Measurements from ENCODE around the gene EARS2.
"Not testable (repeated sequence)": the region's sequence is repeated elsewhere in the genome, so short reads cannot be mapped to it uniquely, and the experiment has no call there.

EARS2 gene

GRCh38 chr16:23504453-23505179 lies 52.5 kb downstream of the EARS2 start:
- DNase-seq: peak; percentile 91

GRCh38 chr16:23504076-23504452 lies 53.1 kb downstream of the EARS2 start:
- no peak for DNase-seq

- DNase-seq: no peak
Observed at GRCh38 chr16:23502466-23502865, 54.7 kb downstream of the EARS2 start.

- no peak for DNase-seq
Observed at GRCh38 chr16:23501291-23501690, 55.9 kb downstream of the EARS2 start.

- DNase-seq: no peak
Observed at GRCh38 chr16:23500862-23501225, 56.3 kb downstream of the EARS2 start.

- no peak for DNase-seq
Observed at GRCh38 chr16:23500212-23500861, 56.8 kb downstream of the EARS2 start.

GRCh38 chr16:23499801-23500200 lies 57.3 kb downstream of the EARS2 start:
- DNase-seq: no peak

GRCh38 chr16:23498863-23499262 lies 58.3 kb downstream of the EARS2 start:
- DNase-seq: no peak

- no peak for DNase-seq
Observed at GRCh38 chr16:23497543-23497868, 59.6 kb downstream of the EARS2 start.

GRCh38 chr16:23496821-23497542 lies 60.2 kb downstream of the EARS2 start:
- DNase-seq: no peak

GRCh38 chr16:23495671-23496070 lies 61.5 kb downstream of the EARS2 start:
- no peak for DNase-seq

GRCh38 chr16:23494188-23494587 lies 63.0 kb downstream of the EARS2 start:
- DNase-seq: no peak

GRCh38 chr16:23491490-23492391 lies 65.4 kb downstream of the EARS2 start:
- no peak for DNase-seq

GRCh38 chr16:23486480-23486879 lies 70.7 kb downstream of the EARS2 start:
- DNase-seq: no peak

GRCh38 chr16:23485841-23486240 lies 71.3 kb downstream of the EARS2 start:
- no peak for DNase-seq

GRCh38 chr16:23485257-23485614 lies 71.9 kb downstream of the EARS2 start:
- no peak for DNase-seq

- no peak for DNase-seq
Observed at GRCh38 chr16:23484510-23485256, 72.5 kb downstream of the EARS2 start.

- not testable (repeated sequence) for DNase-seq
Observed at GRCh38 chr16:23483492-23483891, 73.7 kb downstream of the EARS2 start.

- no peak for DNase-seq
Observed at GRCh38 chr16:23482778-23483177, 74.4 kb downstream of the EARS2 start.

- no peak for DNase-seq
Observed at GRCh38 chr16:23480257-23480656, 76.9 kb downstream of the EARS2 start.

- no peak for DNase-seq
Observed at GRCh38 chr16:23479138-23479537, 78.0 kb downstream of the EARS2 start.

- no peak for DNase-seq
Observed at GRCh38 chr16:23478566-23478965, 78.6 kb downstream of the EARS2 start.

- DNase-seq: no peak
Observed at GRCh38 chr16:23476289-23476688, 80.9 kb downstream of the EARS2 start.
